GM10266 (cell line): ENCODE measurements around the gene BTBD7.

Experiments used
- DNase-seq: peaks from one replicate; pipeline ENCODE4 v3.0.0; 2012; ENCODE audit errors: extremely low spot score
- CTCF ChIP-seq: IDR thresholded peaks from 2 replicates; pipeline ENCODE4 v1.5.1; 2012; ENCODE audit warnings: mild to moderate bottlenecking, low read depth; ENCODE audit not compliant: control insufficient read depth, insufficient read depth; ENCODE audit errors: missing control alignments

BTBD7 gene

GRCh38 chr14:93231129-93231979 is 101.5 kb downstream of the BTBD7 start:
- TF ChIP-seq CTCF, result no peak
- DNase-seq, result no peak

GRCh38 chr14:93230539-93230938 is 102.3 kb downstream of the BTBD7 start:
- no peak for DNase-seq
- no peak for TF ChIP-seq CTCF

- TF ChIP-seq CTCF, result no peak
- DNase-seq, result no peak
These were observed 104.3 kb downstream of the BTBD7 start for GRCh38 chr14:93228550-93228949.

GRCh38 chr14:93223565-93223964 is 109.3 kb downstream of the BTBD7 start:
- DNase-seq, result no peak
- TF ChIP-seq CTCF, result no peak

GRCh38 chr14:93220509-93220908 is 112.3 kb downstream of the BTBD7 start:
- no peak for DNase-seq
- TF ChIP-seq CTCF, result no peak

- peak; percentile 78 for TF ChIP-seq CTCF
- DNase-seq, result peak; percentile 59
These were observed 113.6 kb downstream of the BTBD7 start for GRCh38 chr14:93219103-93219726.

- TF ChIP-seq CTCF, result no peak
- no peak for DNase-seq
These were observed 118.2 kb downstream of the BTBD7 start for GRCh38 chr14:93214598-93214997.
